HG02884 (cell line): ENCODE data around the gene POU2F1.

ENCODE experiments used
- ATAC-seq: cut with Tn5 transposase; IDR thresholded peaks from one replicate; pipeline ENCODE4 v1.9.1; 2021; ENCODE audit warnings: mild to moderate bottlenecking, moderate library complexity; ENCODE audit not compliant: unreplicated experiment

POU2F1 gene

GRCh38 chr1:167412072-167412471 lies 191.4 kb downstream of the POU2F1 start:
- no peak for ATAC-seq

- ATAC-seq = no peak
These were observed 192.2 kb downstream of the POU2F1 start for GRCh38 chr1:167412920-167413319.

GRCh38 chr1:167413328-167413727 lies 192.6 kb downstream of the POU2F1 start:
- no peak for ATAC-seq

GRCh38 chr1:167416506-167416905 lies 195.8 kb downstream of the POU2F1 start:
- ATAC-seq = no peak

GRCh38 chr1:167418391-167418790 lies 197.7 kb downstream of the POU2F1 start:
- no peak for ATAC-seq

GRCh38 chr1:167419245-167419644 lies 198.6 kb downstream of the POU2F1 start:
- ATAC-seq = no peak

- no peak for ATAC-seq
These were observed 199.8 kb downstream of the POU2F1 start for GRCh38 chr1:167420510-167420909.

- ATAC-seq = no peak
These were observed 203.3 kb downstream of the POU2F1 start for GRCh38 chr1:167423684-167424619.

GRCh38 chr1:167425482-167425881 lies 204.8 kb downstream of the POU2F1 start:
- ATAC-seq = no peak

GRCh38 chr1:167426716-167427115 lies 206.0 kb downstream of the POU2F1 start:
- ATAC-seq = no peak

- ATAC-seq = no peak
These were observed 207.2 kb downstream of the POU2F1 start for GRCh38 chr1:167427848-167428247.

- ATAC-seq = no peak
These were observed 207.7 kb downstream of the POU2F1 start for GRCh38 chr1:167428395-167428794.

- no peak for ATAC-seq
These were observed 208.9 kb downstream of the POU2F1 start for GRCh38 chr1:167429612-167430011.

GRCh38 chr1:167430134-167430848 lies 209.6 kb downstream of the POU2F1 start:
- ATAC-seq = no peak

- no peak for ATAC-seq
These were observed 210.2 kb downstream of the POU2F1 start for GRCh38 chr1:167430849-167431242.

- no peak for ATAC-seq
These were observed 210.7 kb downstream of the POU2F1 start for GRCh38 chr1:167431261-167431908.

GRCh38 chr1:167431909-167432650 lies 211.4 kb downstream of the POU2F1 start:
- ATAC-seq = no peak

- no peak for ATAC-seq
These were observed 212.1 kb downstream of the POU2F1 start for GRCh38 chr1:167432780-167433179.

- no peak for ATAC-seq
These were observed 213.2 kb downstream of the POU2F1 start for GRCh38 chr1:167433884-167434283.

GRCh38 chr1:167434306-167434705 lies 213.6 kb downstream of the POU2F1 start:
- no peak for ATAC-seq

GRCh38 chr1:167435484-167435883 lies 214.8 kb downstream of the POU2F1 start:
- no peak for ATAC-seq
